Coronary artery (tissue), 2 donors: ENCODE results near the gene OCA2.
A peak's percentile ranks its signal among the peaks of the same experiment; 100 is the strongest.
"Not testable (repeated sequence)": the region's sequence is repeated elsewhere in the genome, so short reads cannot be mapped to it uniquely, and the experiment has no call there.

Experiments
- DNase-seq: peaks from one replicate; pipeline ENCODE4 v3.0.0-alpha.2; 2017; ENCODE audit warnings: low spot score
- H3K27ac ChIP-seq, 2 donors: fragments of 200-600 bp; sonication (generic); one replicate each; pipeline ENCODE4 v1.5.1; 2016 to 2019
- H3K4me3 ChIP-seq: fragments of 200-600 bp; sonication (generic); 2 replicates; pipeline ENCODE4 v1.5.1; 2016; ENCODE audit warnings: mild to moderate bottlenecking, moderate library complexity
- CTCF ChIP-seq: fragments of 200-600 bp; sonication (generic); IDR thresholded peaks from one replicate; pipeline ENCODE4 v1.5.1; 2019; ENCODE audit warnings: antibody characterized with exemption

OCA2 gene

GRCh38 chr15:28098766-28099554 is at the start of gene OCA2:
Gene OCA2 (minus strand): TSS chr15:28099315. CDS start chr15:28081874, 17,441 bp downstream.
- peak within 1 kb of the TSS; percentile 15 to 78 for H3K27ac ChIP-seq
- DNase-seq = peak; percentile 72
- H3K4me3 ChIP-seq = peak within 1 kb of the TSS; percentile 65
- TF ChIP-seq CTCF = no peak

- no peak for DNase-seq
- Histone ChIP-seq H3K4me3 (no peak overlapping the region), H3K27ac (no peak overlapping the region)
- TF ChIP-seq CTCF = no peak
Observed at GRCh38 chr15:28147801-28148200, 48.7 kb upstream of the OCA2 start.

- not testable (repeated sequence) for H3K4me3 ChIP-seq, H3K27ac ChIP-seq, DNase-seq
Observed at GRCh38 chr15:28145419-28145818, 46.3 kb upstream of the OCA2 start.

- DNase-seq = no peak
- TF ChIP-seq CTCF = no peak
- H3K4me3 ChIP-seq = no peak overlapping the region
- H3K27ac ChIP-seq = no peak overlapping the region
Observed at GRCh38 chr15:28140062-28140461, 40.9 kb upstream of the OCA2 start.

GRCh38 chr15:28137408-28138039 is 38.4 kb upstream of the OCA2 start:
- not testable (repeated sequence) for H3K4me3 ChIP-seq, H3K27ac ChIP-seq, DNase-seq

GRCh38 chr15:28136236-28136904 is 37.3 kb upstream of the OCA2 start:
- H3K4me3 ChIP-seq, DNase-seq, H3K27ac ChIP-seq: not testable (repeated sequence)

- no peak for TF ChIP-seq CTCF
- DNase-seq = no peak
- Histone ChIP-seq H3K27ac (peak overlapping the region in 1 of 2 donors; percentile 22), H3K4me3 (no peak overlapping the region)
Observed at GRCh38 chr15:28133281-28133680, 34.2 kb upstream of the OCA2 start.

GRCh38 chr15:28132524-28133275 is 33.6 kb upstream of the OCA2 start:
- H3K27ac ChIP-seq = peak overlapping the region in 1 of 2 donors; percentile 8
- no peak for DNase-seq
- TF ChIP-seq CTCF = no peak
- H3K4me3 ChIP-seq = no peak overlapping the region
